ENCODE results near the gene HECTD1. TPM values are rescaled to one million over a fixed set of nuclear protein-coding genes. Genes with fewer than 3 reads are reported as not detected.
"Not testable (repeated sequence)": the region's sequence is repeated elsewhere in the genome, so short reads cannot be mapped to it uniquely, and the experiment has no call there.

The HECTD1 gene
- total RNA-seq, 4 donors from 2014 or later: 356 to 453 (median 420) TPM

DNA sequence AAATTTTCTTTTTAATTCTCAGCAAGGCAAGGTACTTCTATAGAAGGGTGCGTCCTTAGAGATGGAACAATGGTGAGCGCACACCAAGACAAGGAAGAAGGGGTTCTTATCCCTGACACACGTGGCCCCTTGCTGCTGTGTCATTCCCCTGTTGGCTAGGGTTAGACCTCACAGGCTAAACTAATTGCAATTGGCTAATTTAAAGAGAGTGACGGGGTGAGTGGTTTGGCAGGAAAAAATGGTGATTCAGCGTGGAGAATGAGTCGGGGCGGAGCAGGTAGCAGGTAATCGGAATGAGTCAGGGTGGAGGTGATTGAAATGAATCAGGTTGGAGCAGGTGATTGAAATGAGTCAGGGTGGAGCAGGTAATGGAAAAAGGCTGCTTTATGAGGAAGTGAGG lies 36.3 kb upstream of the HECTD1 start:
- intact Hi-C loops (cut with DNase I; ENCODE audit: low total_unique reads): no loop called here
- ATAC-seq (no peak), DNase-seq (no peak)
- in situ Hi-C loops (cut with MboI; ENCODE audit: low sequenced_read_pairs in 4 of 4): no loop called here
- no peaks in the 10 kb centered on the region for H3K4me1 ChIP-seq
- H3K4me3 ChIP-seq: no peak overlapping the region
- H3K36me3 ChIP-seq: no peaks in the 10 kb centered on the region
- H3K27ac ChIP-seq: no peak overlapping the region
- TF ChIP-seq, protein P1, sequence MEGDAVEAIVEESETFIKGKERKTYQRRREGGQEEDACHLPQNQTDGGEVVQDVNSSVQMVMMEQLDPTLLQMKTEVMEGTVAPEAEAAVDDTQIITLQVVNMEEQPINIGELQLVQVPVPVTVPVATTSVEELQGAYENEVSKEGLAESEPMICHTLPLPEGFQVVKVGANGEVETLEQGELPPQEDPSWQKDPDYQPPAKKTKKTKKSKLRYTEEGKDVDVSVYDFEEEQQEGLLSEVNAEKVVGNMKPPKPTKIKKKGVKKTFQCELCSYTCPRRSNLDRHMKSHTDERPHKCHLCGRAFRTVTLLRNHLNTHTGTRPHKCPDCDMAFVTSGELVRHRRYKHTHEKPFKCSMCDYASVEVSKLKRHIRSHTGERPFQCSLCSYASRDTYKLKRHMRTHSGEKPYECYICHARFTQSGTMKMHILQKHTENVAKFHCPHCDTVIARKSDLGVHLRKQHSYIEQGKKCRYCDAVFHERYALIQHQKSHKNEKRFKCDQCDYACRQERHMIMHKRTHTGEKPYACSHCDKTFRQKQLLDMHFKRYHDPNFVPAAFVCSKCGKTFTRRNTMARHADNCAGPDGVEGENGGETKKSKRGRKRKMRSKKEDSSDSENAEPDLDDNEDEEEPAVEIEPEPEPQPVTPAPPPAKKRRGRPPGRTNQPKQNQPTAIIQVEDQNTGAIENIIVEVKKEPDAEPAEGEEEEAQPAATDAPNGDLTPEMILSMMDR (IDR thresholded peaks at IDR 0.05 in 4 of 5, conservative IDR thresholded peaks at IDR 0.05 in 1 of 5): no peak
- H3K9me3 ChIP-seq: no peaks in the 10 kb centered on the region
- H3K27me3 ChIP-seq: no peaks in the 10 kb centered on the region

DNA sequence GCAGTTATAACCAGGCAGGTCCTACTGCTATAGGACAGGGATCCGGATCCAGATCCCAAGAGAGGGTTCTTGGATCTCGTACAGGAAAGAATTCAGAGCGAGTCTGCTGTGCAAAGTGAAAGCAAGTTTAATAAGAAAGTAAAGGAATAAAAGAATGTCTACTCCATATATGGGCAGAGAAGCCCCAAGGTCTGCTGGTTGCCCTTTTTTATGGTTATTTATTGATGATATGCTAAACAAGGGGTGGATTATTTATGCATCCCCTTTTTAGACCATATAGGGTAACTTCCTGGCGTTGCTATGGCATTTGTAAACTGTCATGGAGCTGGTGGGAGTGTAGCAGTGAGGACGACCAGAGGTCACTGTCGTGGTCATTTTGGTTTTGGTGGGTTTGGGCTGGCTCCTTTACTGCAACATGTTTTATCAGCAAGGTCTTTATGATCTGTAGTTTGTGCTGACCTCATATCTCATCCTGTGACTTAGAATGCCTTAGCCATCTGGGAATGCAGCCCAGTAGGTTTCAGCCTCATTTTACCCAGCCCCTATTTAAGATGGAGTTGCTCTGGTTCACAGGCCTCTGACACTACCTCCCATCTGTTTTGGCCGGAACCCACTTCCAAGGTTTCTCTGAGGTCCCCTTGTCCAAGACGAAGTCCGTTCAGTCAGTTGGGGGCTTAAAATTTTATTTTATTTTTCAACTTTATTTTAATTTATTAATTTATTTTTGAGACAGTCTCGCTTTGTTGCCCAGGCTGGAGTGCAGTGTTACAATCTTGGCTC lies 34.8 kb upstream of the HECTD1 start:
- H3K27me3 ChIP-seq; intact Hi-C loops (cut with DNase I; ENCODE audit: low total_unique reads); H3K9me3 ChIP-seq; H3K36me3 ChIP-seq; H3K4me1 ChIP-seq; H3K27ac ChIP-seq; DNase-seq; ATAC-seq; in situ Hi-C loops (cut with MboI; ENCODE audit: low sequenced_read_pairs in 4 of 4); H3K4me3 ChIP-seq: not testable (repeated sequence)

DNA sequence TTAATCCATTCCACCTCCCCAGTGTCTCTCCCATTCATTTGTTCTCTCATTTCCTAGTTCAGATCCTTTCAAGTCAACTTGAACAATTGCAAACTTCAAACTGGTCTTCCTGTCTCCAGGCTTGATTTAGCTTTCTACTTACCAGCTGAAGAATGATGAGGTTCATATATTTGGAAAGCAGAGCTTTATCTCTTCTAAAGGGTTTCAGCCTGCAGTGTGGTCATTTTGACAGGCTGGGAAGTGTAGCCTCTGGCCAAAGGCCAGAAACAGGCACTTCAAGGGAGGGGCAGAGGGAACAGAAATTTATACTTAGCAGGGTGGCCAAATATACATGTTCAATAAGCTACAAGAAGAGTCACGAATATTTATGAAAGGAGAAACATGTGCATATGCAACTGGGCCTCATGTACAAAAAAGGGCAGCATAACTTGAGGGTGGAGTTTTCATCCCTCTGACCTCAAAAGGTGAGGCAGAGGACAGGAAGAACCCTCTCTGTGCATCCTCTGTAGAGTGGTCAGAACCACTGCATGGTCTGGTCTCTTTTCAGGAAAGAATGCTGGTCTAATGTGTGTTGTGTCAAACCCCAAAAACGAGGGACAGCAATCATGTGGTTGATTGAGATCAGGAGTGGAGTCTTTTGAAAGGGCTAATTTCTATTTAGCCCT lies 34.0 kb upstream of the HECTD1 start:
- Histone ChIP-seq H3K27me3 (no peaks in the 10 kb centered on the region), H3K4me3 (no peak overlapping the region), H3K27ac (no peak overlapping the region), H3K36me3 (no peaks in the 10 kb centered on the region), H3K9me3 (no peaks in the 10 kb centered on the region), H3K4me1 (no peaks in the 10 kb centered on the region)
- no peak for ATAC-seq
- in situ Hi-C loops (cut with MboI; ENCODE audit: low sequenced_read_pairs in 4 of 4) (no loop called here), intact Hi-C loops (cut with DNase I; ENCODE audit: low total_unique reads) (no loop called here)
- TF ChIP-seq, protein P1 (IDR thresholded peaks at IDR 0.05 in 4 of 5, conservative IDR thresholded peaks at IDR 0.05 in 1 of 5): no peak
- no peak for TF ChIP-seq POLR2A (IDR thresholded peaks at IDR 0.05)
- DNase-seq: no peak

DNA sequence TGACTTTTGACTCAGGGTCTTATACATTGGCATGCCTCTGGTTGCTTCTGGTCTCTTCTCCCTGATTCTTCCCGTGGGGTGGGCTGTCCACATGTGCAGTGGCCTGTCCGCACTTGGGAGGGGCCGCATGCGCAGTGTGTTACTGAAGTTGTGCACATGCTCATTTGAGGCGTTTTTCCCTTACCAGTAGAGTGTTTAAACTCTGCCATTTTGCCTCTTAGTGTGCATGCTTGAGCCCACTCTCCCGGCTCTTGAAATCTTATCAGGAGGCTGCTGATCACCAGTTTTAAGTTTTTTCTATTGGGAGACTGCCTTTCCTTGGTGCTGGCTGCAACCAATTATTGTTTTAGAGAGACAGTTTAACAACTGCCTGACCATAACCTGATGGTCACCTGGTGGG lies 32.1 kb upstream of the HECTD1 start:
- Histone ChIP-seq H3K27ac (no peak overlapping the region), H3K27me3 (no peaks in the 10 kb centered on the region), H3K4me1 (no peaks in the 10 kb centered on the region), H3K36me3 (no peaks in the 10 kb centered on the region), H3K9me3 (no peaks in the 10 kb centered on the region), H3K4me3 (no peak overlapping the region)
- in situ Hi-C loops (cut with MboI; ENCODE audit: low sequenced_read_pairs in 4 of 4) (no loop called here), intact Hi-C loops (cut with DNase I; ENCODE audit: low total_unique reads) (no loop called here)
- ATAC-seq (no peak), DNase-seq (no peak)
- TF ChIP-seq, protein P1 (IDR thresholded peaks at IDR 0.05 in 4 of 5, conservative IDR thresholded peaks at IDR 0.05 in 1 of 5): no peak
- TF ChIP-seq POLR2A (IDR thresholded peaks at IDR 0.05): no peak

DNA sequence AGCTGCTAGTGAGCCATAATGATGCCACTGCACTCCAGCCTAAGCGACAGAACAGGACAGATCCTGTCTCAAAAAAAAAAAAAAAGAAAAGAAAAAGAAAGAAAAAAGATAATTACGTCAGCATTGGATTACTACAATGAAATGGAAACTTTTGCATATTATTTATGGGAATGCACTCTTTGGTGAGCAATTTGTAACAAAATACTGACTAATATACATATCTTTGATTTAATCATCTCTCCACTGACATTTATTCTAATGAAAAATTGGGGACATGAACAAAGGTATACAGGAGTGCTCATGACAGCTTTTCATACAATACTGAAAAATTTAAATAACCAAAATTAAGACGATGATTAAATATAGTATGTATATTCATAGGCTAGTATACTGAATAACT lies 27.9 kb upstream of the HECTD1 start:
- Histone ChIP-seq H3K4me1 (peaks cover 0 to 2% of the 10 kb centered on the region in 2 donors), H3K27ac (no peak overlapping the region), H3K4me3 (no peak overlapping the region), H3K9me3 (no peaks in the 10 kb centered on the region), H3K27me3 (no peaks in the 10 kb centered on the region), H3K36me3 (no peaks in the 10 kb centered on the region)
- DNase-seq: no peak
- no peak for ATAC-seq
- in situ Hi-C loops (cut with MboI; ENCODE audit: low sequenced_read_pairs in 4 of 4): no loop called here
- TF ChIP-seq, protein P1 (IDR thresholded peaks at IDR 0.05 in 4 of 5, conservative IDR thresholded peaks at IDR 0.05 in 1 of 5): no peak
- TF ChIP-seq POLR2A (IDR thresholded peaks at IDR 0.05): no peak
- intact Hi-C loops (cut with DNase I; ENCODE audit: low total_unique reads): no loop called here
